ENCODE measurements around the gene NRBP1. TPM values are rescaled to one million over a fixed set of nuclear protein-coding genes. Genes with fewer than 3 reads are reported as not detected.

The NRBP1 gene
- total RNA-seq, 2 donors from 2014 or later, result 61.5 to 77.7 TPM

DNA sequence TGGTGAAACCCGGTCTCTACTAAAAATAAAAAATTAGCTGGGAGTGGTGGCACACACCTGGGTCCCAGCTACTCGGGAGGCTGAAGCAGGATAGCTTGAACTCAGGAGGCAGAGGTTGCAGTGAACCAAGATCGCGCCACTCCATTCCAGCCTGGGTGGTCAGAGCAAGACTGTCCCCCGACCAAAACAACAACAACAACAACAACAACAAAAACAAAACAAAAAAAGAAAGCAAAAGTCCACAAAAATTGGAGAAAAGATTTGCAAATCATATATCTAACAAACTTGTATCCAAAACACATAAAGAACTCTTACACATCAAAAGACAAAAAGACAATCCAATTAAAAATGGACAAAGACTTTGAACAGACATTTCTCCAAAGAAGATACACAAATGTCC, 29.5 kb upstream of the NRBP1 start:
- no peaks in the 10 kb centered on the region for H3K36me3 ChIP-seq
- H3K27ac ChIP-seq, result no peak overlapping the region
- DNase-seq (ENCODE audit: low spot score) (no peak), ATAC-seq (ENCODE audit: insufficient number of reproducible peaks, low FRiP score, low read depth) (no peak)
- no peaks in the 10 kb centered on the region for H3K4me1 ChIP-seq (ENCODE audit: control insufficient read depth in 1 of 2, low read depth in 2 of 2)
- no peaks in the 10 kb centered on the region for H3K27me3 ChIP-seq (replicated peaks; ENCODE audit: insufficient read depth)
- TF ChIP-seq, protein P1, sequence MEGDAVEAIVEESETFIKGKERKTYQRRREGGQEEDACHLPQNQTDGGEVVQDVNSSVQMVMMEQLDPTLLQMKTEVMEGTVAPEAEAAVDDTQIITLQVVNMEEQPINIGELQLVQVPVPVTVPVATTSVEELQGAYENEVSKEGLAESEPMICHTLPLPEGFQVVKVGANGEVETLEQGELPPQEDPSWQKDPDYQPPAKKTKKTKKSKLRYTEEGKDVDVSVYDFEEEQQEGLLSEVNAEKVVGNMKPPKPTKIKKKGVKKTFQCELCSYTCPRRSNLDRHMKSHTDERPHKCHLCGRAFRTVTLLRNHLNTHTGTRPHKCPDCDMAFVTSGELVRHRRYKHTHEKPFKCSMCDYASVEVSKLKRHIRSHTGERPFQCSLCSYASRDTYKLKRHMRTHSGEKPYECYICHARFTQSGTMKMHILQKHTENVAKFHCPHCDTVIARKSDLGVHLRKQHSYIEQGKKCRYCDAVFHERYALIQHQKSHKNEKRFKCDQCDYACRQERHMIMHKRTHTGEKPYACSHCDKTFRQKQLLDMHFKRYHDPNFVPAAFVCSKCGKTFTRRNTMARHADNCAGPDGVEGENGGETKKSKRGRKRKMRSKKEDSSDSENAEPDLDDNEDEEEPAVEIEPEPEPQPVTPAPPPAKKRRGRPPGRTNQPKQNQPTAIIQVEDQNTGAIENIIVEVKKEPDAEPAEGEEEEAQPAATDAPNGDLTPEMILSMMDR (IDR thresholded peaks at IDR 0.05), result no peak
- no peaks in the 10 kb centered on the region for H3K9me3 ChIP-seq
- H3K4me3 ChIP-seq, result no peak overlapping the region

DNA sequence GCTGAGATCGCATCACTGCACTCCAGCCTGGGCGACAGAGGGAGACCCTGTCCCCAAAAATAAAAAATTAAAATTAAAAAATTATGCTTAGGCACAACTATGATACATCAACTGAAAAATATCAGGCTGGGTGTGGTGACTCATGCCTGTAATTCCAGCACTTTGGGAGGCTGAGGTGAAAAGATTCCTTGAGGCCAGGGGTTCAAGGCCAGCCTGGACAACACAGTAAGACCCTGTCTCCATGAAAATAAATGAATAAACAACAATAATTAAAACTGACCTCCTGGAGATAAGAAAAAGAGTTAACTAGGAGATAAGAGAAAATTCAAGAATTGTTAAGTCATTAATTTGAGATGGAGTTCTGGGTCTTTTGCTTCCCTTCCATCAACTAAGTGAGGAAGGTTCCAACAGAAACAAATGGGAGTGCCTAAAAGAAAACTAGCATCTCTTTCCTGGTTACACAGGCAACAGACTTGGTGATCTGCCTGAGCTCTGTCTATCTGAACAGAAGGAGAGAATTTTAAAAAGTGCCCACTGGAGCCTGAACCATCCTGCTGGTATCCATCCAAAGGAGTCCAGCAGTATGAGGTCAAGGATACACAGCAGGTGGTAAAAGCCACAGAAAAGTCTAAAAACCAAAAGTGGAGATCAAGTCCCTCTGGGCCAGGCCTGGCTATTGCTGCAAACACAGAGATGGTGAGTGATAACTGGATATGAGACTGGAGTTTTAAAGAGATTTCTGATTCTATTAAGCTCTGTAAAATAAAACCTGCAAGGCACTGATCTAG, 27.9 kb upstream of the NRBP1 start:
- DNase-seq (ENCODE audit: low spot score), result no peak

GRCh38 chr2:27407798-27408491, 20.5 kb upstream of the NRBP1 start:
- Histone ChIP-seq H3K4me1 (ENCODE audit: control insufficient read depth in 1 of 2, low read depth in 2 of 2) (peaks cover 13 to 18% of the 10 kb centered on the region in 2 donors), H3K4me3 (peak overlapping the region; percentile 85), H3K27ac (no peak overlapping the region), H3K9me3 (no peaks in the 10 kb centered on the region), H3K27me3 (replicated peaks; ENCODE audit: insufficient read depth) (no peaks in the 10 kb centered on the region), H3K36me3 (peaks cover 5% of the 10 kb centered on the region)
- ATAC-seq (ENCODE audit: insufficient number of reproducible peaks, low FRiP score, low read depth), result no peak
- TF ChIP-seq, protein P1 (IDR thresholded peaks at IDR 0.05), result peak; percentile 52
- no peak for DNase-seq (ENCODE audit: low spot score)

More for the DNA sequence above, 27.9 kb upstream of the NRBP1 start:
- H3K27me3 ChIP-seq (replicated peaks; ENCODE audit: insufficient read depth), result no peaks in the 10 kb centered on the region
- no peak overlapping the region for H3K27ac ChIP-seq
- no peaks in the 10 kb centered on the region for H3K9me3 ChIP-seq
- no peak overlapping the region for H3K4me3 ChIP-seq
- TF ChIP-seq, protein P1 (IDR thresholded peaks at IDR 0.05), result no peak
- no peak for ATAC-seq (ENCODE audit: insufficient number of reproducible peaks, low FRiP score, low read depth)
- no peaks in the 10 kb centered on the region for H3K36me3 ChIP-seq
- H3K4me1 ChIP-seq (ENCODE audit: control insufficient read depth in 1 of 2, low read depth in 2 of 2), result no peaks in the 10 kb centered on the region

- TF ChIP-seq, protein P1 (IDR thresholded peaks at IDR 0.05), result no peak
- no peaks in the 10 kb centered on the region for H3K27me3 ChIP-seq (replicated peaks; ENCODE audit: insufficient read depth)
- DNase-seq (ENCODE audit: low spot score) (no peak), ATAC-seq (ENCODE audit: insufficient number of reproducible peaks, low FRiP score, low read depth) (no peak)
- H3K27ac ChIP-seq, result peak overlapping the region; percentile 78 to 85
- peaks cover 13 to 18% of the 10 kb centered on the region in 2 donors for H3K4me1 ChIP-seq (ENCODE audit: control insufficient read depth in 1 of 2, low read depth in 2 of 2)
- H3K9me3 ChIP-seq, result no peaks in the 10 kb centered on the region
- H3K36me3 ChIP-seq, result peaks cover 5% of the 10 kb centered on the region
- peak overlapping the region; percentile 85 for H3K4me3 ChIP-seq
Measured at GRCh38 chr2:27408601-27409320, 19.7 kb upstream of the NRBP1 start.
